ENCODE data around the gene BACH2.
A peak's percentile ranks its signal among the peaks of the same experiment; 100 is the strongest.

The BACH2 gene

DNA sequence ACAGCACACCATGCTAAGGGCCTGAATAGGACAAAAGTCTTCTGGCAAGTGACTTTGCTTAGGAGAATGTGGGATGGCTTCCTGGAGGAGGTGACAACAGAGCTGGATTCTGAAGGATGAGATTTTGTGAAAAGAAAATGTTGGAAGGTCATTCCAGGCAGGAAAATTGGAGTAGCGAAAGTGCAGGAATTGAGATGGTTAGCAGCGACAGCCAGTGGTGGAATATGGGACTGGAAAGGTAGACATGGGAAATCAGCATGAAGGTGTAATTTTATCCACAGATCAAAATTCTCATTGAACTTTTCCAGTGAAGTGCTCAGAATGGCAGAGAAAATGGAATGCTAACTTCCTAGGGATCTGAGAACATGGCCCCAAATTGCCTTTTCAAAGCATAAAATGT is 5.7 kb upstream of the BACH2 start:
- DNase-seq (ENCODE audit: low read depth) = no peak
- no peak for TF ChIP-seq CTCF (IDR thresholded peaks at IDR 0.05; ENCODE audit: insufficient read depth, low read depth, low read length, missing control alignments)

DNA sequence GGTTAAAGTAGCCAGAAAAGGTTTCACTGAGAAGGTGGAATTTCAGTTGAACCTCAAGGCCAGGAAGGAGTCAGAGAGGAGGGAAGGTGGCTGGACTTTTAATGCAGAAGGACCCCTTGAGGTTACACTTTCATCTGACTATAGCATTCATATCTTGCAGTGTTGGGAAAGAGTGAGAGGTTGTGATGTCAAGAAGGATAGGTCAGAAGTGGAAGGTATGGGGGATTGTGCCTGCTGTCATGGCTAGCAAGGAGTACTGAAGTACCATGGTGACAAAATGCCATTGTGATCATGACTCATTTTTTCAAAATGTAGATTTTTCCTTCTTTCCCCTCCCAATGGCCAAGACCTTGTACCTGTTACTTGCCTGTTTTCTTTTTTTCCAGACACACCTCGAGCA is 5.2 kb upstream of the BACH2 start:
- no peak for TF ChIP-seq CTCF (IDR thresholded peaks at IDR 0.05; ENCODE audit: insufficient read depth, low read depth, low read length, missing control alignments)
- no peak overlapping the region for H3K4me3 ChIP-seq (ENCODE audit: low read length)

More for the DNA sequence above, 5.7 kb upstream of the BACH2 start:
- no peak overlapping the region for H3K4me3 ChIP-seq (ENCODE audit: low read length)

DNA sequence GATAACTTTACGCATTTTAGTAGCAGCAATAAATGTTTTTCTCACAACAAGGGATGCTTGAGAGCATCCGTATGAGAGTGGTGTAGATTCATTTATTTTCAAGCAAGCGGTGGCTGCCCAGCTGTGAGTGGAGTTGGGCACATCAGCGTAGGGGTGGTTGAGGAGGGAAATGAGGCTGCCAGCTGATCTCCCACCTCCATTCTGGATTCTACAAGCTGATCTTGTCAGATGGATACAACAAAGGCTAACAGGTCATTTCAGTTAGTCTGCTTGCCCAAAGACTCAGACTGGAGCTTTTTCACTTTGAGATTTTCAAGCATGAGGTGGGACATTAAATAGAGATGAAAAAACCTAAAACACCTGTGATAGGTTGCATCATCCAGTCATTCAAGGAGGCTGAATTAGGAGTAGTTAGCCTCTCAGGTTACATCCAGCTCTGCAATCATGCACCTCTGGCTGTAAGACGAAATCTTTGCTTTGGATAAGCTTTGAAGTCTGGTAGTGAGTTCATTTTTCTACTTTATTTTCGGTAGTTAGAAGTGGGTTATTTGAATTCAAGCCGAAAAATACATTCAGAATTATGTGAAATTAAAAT is 1.9 kb upstream of the BACH2 start:
- TF ChIP-seq CTCF (IDR thresholded peaks at IDR 0.05; ENCODE audit: insufficient read depth, low read depth, low read length, missing control alignments) = no peak
- DNase-seq (ENCODE audit: low read depth) = no peak
- H3K4me3 ChIP-seq (ENCODE audit: low read length) = no peak overlapping the region

More for the DNA sequence above, 5.2 kb upstream of the BACH2 start:
- DNase-seq (ENCODE audit: low read depth) = no peak

DNA sequence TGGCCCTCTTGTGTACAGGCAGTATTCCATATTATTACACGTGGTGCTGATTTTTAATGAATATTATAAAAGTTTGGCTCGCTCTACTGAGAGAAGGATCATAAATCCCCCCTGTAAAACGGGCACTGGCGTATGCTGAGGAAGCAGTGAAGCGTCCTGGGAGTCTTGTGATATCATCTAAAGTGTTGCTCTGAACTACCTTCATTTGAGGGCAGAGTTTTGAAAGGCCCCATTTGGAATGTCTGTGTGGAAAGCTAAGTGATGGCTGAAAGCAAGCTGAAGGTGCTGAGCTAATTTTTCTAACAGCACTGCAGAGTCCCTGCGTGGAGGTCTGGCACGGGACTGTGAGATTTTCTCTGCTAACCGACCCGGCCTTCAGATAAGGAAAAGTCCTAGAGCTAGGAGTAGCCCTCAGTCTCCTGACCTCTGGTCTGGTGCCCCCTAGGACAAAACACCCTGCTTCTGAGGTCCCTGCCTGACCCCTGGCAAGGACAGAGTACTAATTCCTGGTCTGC is 1.3 kb upstream of the BACH2 start:
- no peak overlapping the region for H3K4me3 ChIP-seq (ENCODE audit: low read length)
- no peak for TF ChIP-seq CTCF (IDR thresholded peaks at IDR 0.05; ENCODE audit: insufficient read depth, low read depth, low read length, missing control alignments)
- DNase-seq (ENCODE audit: low read depth) = no peak

DNA sequence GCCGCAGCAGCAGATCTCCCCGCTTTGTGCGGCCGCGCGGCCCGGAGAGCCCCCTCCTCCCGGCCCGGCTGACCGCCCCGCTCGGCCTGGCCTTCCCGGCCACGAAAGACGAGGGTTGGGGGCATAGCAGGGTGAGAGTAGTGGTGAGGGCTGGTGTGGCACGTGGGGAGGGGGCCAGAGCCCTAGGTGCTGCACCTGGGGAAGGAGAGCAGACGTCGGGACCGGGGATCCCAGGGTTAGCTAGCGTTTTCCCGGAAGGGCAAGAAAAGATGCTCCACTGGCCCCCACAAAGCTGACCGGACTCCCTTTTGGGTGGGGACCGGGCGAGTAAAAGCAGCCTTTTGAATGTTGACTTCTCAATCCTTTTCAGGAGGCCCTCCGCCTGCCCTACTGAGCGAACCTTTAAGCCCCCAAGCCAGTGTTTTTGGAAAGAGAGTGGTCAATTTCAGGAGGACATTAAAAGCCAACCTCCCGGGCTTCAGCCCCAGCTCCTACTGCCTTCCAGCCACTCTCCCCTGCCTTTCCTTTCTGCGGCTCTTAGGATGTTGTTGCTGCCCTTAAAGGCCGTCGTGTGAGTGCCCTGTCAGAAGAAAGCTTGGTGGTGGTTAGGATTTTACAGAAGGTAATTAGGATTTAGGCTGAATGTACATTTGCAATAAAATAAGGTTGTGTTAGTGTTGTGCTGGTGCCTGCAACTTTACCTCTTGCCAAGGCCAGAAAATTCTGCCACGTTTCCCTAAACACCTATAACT is 648 bp upstream of the BACH2 start:
- no peak for TF ChIP-seq CTCF (IDR thresholded peaks at IDR 0.05; ENCODE audit: insufficient read depth, low read depth, low read length, missing control alignments)
- peak overlapping the region; percentile 24 for H3K4me3 ChIP-seq (ENCODE audit: low read length)
- DNase-seq (ENCODE audit: low read depth) = no peak

DNA sequence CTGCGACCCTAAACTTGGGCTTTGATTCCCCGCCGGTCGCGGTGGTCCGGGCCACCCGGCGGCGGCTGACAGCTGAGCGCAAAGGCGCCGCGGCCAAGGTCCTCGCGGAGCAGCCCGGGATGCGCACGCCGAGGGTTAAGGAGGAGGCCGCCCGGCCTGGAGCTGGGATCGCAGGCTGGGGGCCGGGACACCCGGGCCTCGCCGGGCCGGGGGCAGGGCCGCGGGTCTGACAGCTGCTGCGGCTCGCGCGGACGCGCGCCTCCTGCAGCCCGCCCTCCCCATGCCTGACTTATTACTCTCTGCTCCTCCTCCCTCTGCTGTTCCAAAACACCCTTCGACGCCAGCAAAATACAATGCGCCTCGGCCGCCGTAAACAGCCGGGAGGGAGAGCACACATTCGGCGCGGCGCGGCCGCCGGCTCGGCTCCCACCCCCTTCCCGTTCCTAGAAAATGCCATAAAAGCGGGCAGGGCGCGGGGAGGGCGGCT is 746 bp downstream of the BACH2 start:
- TF ChIP-seq CTCF (IDR thresholded peaks at IDR 0.05; ENCODE audit: insufficient read depth, low read depth, low read length, missing control alignments) = peak; percentile 19
- peak; percentile 83 for DNase-seq (ENCODE audit: low read depth)
- peak overlapping the region; percentile 56 for H3K4me3 ChIP-seq (ENCODE audit: low read length)
